Fibroblast of skin of back (primary cell): Measurements from ENCODE around the gene FOXA1.
A peak's percentile ranks its signal among the peaks of the same experiment; 100 is the strongest.

Experiments
- DNase-seq: peaks from one replicate; pipeline ENCODE4 v3.0.0-alpha.2; 2013

The FOXA1 gene

GRCh38 chr14:37589715-37590427 is 5.2 kb downstream of the FOXA1 start:
- no peak for DNase-seq

- DNase-seq = no peak
These were observed 5.9 kb downstream of the FOXA1 start for GRCh38 chr14:37588956-37589714.

- DNase-seq = no peak
These were observed 6.4 kb downstream of the FOXA1 start for GRCh38 chr14:37588667-37588955.

GRCh38 chr14:37587881-37588666 is 7.0 kb downstream of the FOXA1 start:
- no peak for DNase-seq

GRCh38 chr14:37587131-37587803 is 7.8 kb downstream of the FOXA1 start:
- no peak for DNase-seq

- DNase-seq = no peak
These were observed 8.3 kb downstream of the FOXA1 start for GRCh38 chr14:37586797-37587130.

GRCh38 chr14:37585971-37586796 is 8.9 kb downstream of the FOXA1 start:
- no peak for DNase-seq

GRCh38 chr14:37585101-37585511 is 9.9 kb downstream of the FOXA1 start:
- DNase-seq = no peak

- no peak for DNase-seq
These were observed 10.6 kb downstream of the FOXA1 start for GRCh38 chr14:37584211-37585100.

GRCh38 chr14:37583358-37584210 is 11.5 kb downstream of the FOXA1 start:
- DNase-seq = no peak

GRCh38 chr14:37580146-37580545 is 14.9 kb downstream of the FOXA1 start:
- DNase-seq = no peak

GRCh38 chr14:37579274-37579673 is 15.8 kb downstream of the FOXA1 start:
- no peak for DNase-seq

- peak; percentile 39 for DNase-seq
These were observed 21.7 kb downstream of the FOXA1 start for GRCh38 chr14:37573356-37573755.

- DNase-seq = no peak
These were observed 23.7 kb downstream of the FOXA1 start for GRCh38 chr14:37571391-37571790.

GRCh38 chr14:37569729-37570128 is 25.3 kb downstream of the FOXA1 start:
- DNase-seq = no peak

GRCh38 chr14:37566811-37567371 is 28.2 kb downstream of the FOXA1 start:
- no peak for DNase-seq

- DNase-seq = no peak
These were observed 29.5 kb downstream of the FOXA1 start for GRCh38 chr14:37565550-37565949.

- DNase-seq = no peak
These were observed 31.9 kb downstream of the FOXA1 start for GRCh38 chr14:37563189-37563588.

GRCh38 chr14:37559386-37559785 is 35.7 kb downstream of the FOXA1 start:
- peak; percentile 27 for DNase-seq

GRCh38 chr14:37558740-37559139 is 36.3 kb downstream of the FOXA1 start:
- no peak for DNase-seq
